ENCODE measurements around the gene HSBP1L1. TPM values are rescaled to one million over a fixed set of nuclear protein-coding genes. Genes with fewer than 3 reads are reported as not detected.

The HSBP1L1 gene
- total RNA-seq, 4 donors from 2014 or later = 25.7 to 51.8 (median 39.6) TPM

DNA sequence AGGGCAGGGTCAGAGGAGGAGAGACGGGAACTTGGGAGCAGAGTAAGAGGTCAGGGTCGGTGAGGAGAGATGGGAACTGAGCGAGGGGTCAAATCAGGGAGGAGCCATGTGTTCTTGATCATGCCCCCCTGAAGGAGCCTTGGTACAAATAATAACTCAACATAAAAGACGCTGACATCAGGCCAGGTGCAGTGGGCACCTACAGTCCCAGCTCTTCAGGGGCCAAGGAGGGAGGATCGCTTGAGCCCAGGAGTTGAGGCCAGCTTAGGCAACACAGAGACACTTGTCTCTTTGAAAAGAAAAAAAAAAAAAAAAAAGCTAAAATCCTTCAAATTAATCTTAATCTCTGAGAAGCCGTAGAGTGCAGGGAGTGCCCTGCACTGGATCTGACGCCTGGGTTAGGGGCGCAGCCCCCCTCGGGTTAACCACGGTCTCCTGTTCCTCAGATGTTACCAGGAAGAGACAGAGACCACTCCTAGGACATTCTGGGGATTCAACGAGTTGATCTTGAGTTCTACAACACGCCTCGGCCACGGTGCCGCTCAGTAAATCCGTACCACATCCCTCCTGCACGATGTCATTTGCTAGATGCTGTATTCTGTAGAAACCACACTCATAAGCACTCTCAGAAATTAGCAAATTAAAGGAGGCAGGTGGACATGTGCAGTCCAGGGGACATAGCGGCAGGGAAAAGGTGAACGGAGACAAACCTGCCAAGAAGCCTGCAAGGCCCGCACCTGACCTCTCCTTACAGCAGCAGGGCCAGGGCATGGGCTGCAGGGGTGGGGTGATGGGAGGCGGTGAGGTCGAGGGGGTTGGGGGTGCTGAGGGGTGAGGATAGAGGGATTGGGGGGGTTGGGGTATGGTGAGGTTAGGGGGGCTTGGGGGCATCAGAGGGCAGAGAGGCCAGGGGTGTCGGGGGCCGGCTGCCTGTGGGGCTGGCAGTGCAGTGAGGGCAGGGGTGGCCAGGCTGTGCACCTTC is 42.2 kb upstream of the HSBP1L1 start:
- intact Hi-C loops (cut with DNase I) = no loop called here

DNA sequence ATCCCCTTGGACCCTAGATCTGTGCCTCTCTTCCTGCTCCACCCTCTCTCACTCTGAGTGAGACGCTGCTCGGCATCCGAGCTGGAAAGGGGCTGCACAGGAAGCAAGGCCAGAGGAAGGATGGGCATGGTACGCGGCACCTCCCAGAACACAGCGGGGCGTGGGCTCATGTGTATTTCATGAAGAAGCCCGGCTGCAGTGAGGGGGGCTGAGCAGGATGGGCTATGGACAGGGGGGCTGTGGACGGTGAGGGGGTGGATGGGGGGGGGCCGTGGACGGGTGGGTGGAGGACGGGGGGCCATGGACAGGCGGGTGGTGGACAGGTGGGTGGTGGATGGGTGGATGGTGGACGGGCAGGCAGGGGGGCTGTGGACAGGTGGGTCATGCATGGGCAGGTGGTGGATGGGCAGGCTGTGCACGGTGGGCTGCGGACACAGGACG is 41.5 kb upstream of the HSBP1L1 start:
- H3K4me1 ChIP-seq = peaks cover 42 to 52% of the 10 kb centered on the region in 2 donors
- peaks cover 11 to 12% of the 10 kb centered on the region in 2 donors for H3K36me3 ChIP-seq
- TF ChIP-seq, protein P1, sequence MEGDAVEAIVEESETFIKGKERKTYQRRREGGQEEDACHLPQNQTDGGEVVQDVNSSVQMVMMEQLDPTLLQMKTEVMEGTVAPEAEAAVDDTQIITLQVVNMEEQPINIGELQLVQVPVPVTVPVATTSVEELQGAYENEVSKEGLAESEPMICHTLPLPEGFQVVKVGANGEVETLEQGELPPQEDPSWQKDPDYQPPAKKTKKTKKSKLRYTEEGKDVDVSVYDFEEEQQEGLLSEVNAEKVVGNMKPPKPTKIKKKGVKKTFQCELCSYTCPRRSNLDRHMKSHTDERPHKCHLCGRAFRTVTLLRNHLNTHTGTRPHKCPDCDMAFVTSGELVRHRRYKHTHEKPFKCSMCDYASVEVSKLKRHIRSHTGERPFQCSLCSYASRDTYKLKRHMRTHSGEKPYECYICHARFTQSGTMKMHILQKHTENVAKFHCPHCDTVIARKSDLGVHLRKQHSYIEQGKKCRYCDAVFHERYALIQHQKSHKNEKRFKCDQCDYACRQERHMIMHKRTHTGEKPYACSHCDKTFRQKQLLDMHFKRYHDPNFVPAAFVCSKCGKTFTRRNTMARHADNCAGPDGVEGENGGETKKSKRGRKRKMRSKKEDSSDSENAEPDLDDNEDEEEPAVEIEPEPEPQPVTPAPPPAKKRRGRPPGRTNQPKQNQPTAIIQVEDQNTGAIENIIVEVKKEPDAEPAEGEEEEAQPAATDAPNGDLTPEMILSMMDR (IDR thresholded peaks at IDR 0.05) = no peak
- TF ChIP-seq POLR2A (IDR thresholded peaks at IDR 0.05) = no peak
- peak overlapping the region in 1 of 3 donors; percentile 97 for H3K27ac ChIP-seq
- intact Hi-C loops (cut with DNase I) = no loop called here
- H3K4me3 ChIP-seq (replicated peaks in 1 of 3) = no peak overlapping the region
- H3K9me3 ChIP-seq = no peaks in the 10 kb centered on the region
- no peaks in the 10 kb centered on the region for H3K27me3 ChIP-seq
- DNase-seq = peak in 1 of 2 donors; percentile 2
- WGBS, 2 donors = 86 to 88% methylated on average over 15 to 17 of the region's 17 CpGs

More for the DNA sequence above, 42.2 kb upstream of the HSBP1L1 start:
- H3K27ac ChIP-seq = peak overlapping the region in 1 of 3 donors; percentile 26
- WGBS, 2 donors = 95 to 97% methylated on average over 24 of the region's 24 CpGs
- H3K27me3 ChIP-seq = no peaks in the 10 kb centered on the region
- TF ChIP-seq POLR2A (IDR thresholded peaks at IDR 0.05) = no peak
- no peaks in the 10 kb centered on the region for H3K9me3 ChIP-seq
- H3K4me1 ChIP-seq = peaks cover 35 to 45% of the 10 kb centered on the region in 2 donors
- no peak overlapping the region for H3K4me3 ChIP-seq (replicated peaks in 1 of 3)
- peaks cover 12 to 16% of the 10 kb centered on the region in 2 donors for H3K36me3 ChIP-seq
- peak in 1 of 2 donors; percentile 1 for DNase-seq

DNA sequence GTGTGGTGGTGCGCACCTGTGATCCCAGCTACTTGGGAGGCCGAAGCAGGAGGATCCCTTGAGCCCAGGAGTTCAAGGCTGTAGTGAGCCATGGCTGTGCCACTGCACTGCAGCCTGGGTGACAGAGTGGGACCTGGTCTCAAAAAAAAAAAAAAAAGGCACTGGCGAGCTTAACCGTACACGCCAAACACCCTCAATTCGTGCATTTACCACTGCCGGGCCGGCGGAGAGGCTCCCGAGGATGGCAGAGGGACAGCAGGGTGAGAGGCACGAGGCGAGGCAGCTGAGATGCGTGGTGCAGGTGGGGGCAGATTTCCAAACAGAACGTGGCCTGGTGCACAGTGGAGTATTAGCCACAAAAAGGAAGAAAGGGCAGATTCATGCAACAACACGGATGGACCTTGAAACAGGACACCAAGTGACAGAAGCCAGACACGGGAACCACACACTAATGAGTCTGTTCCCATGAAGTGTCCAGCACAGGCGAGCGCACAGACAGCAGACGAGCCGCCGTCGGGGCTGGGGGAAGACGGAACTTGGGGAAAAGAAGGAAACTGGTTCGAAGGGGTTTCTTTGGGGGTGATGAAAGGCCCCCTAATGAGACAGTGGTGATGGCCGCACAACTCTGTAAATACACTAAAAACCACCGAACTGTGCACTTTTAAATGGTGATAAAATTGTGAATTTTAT is 40.4 kb upstream of the HSBP1L1 start:
- Histone ChIP-seq H3K27me3 (no peaks in the 10 kb centered on the region), H3K36me3 (peaks cover 1 to 2% of the 10 kb centered on the region in 2 donors), H3K9me3 (no peaks in the 10 kb centered on the region), H3K27ac (peak overlapping the region; percentile 80 to 97 (median 92)), H3K4me1 (peaks cover 52 to 63% of the 10 kb centered on the region in 2 donors), H3K4me3 (replicated peaks in 1 of 3) (no peak overlapping the region)
- intact Hi-C loops (cut with DNase I) = no loop called here
- peak in 1 of 2 donors; percentile 3 for DNase-seq
- WGBS, 2 donors = 92 to 95% methylated on average over 26 of the region's 26 CpGs
- no peak for TF ChIP-seq POLR2A (IDR thresholded peaks at IDR 0.05)
- TF ChIP-seq, protein P1 (IDR thresholded peaks at IDR 0.05) = no peak

DNA sequence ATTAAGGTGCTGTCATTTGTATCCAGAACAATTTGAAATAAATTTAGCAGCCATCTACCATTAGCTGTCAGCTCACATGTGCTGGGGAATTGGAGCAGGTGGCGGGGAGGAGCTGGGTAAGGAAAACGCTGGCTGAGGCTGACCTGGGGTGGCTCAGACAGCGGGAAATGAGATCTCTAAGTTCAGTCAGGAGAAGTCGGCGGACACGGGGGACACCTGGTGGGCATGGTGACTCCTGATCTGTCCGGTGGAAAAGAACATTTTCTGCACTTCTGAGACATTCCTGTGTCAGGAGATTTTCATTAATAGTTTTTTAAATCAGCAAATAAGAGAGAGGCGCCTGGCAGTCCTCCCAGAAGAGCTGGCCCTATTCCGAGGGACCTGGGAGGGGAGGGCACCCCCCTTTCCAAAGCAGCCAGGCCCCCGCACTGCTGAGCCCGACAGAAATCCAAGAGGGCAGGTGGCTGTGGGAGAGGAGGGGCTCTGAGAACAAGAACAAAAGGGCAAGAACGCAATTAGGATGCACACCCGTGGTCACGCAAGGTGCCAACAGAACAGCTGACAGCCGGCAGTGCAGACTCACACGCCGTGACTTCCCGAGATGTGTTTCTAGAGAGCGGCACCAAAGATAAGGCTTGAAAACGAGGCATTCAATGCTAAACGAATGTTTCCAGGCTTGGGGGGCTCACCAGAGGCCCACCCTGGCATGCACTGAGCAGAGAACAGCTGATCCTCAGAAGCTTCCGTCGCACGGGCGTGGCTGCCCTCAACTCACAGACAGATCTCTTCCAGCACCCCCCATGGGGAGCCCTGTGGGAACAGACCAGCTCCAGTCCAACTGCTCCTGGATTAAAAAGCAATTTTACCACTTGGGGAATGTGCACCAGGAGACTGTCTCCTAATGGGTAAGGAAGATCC is 39.4 kb upstream of the HSBP1L1 start:
- intact Hi-C loops (cut with DNase I) = no loop called here
- no peak overlapping the region for H3K4me3 ChIP-seq (replicated peaks in 1 of 3)
- H3K27ac ChIP-seq = peak overlapping the region; percentile 80 to 97 (median 92)
- no peaks in the 10 kb centered on the region for H3K36me3 ChIP-seq
- no peaks in the 10 kb centered on the region for H3K9me3 ChIP-seq
- DNase-seq = peak; percentile 83 to 84
- TF ChIP-seq POLR2A (IDR thresholded peaks at IDR 0.05) = peak in 1 of 2 donors; percentile 31
- TF ChIP-seq, protein P1 (IDR thresholded peaks at IDR 0.05) = peak in 4 of 6 experiments; percentile 37 to 57 (median 49)
- WGBS, 2 donors = 56 to 57% methylated on average over 21 to 25 of the region's 25 CpGs
- peaks cover 55 to 64% of the 10 kb centered on the region in 2 donors for H3K4me1 ChIP-seq
- no peaks in the 10 kb centered on the region for H3K27me3 ChIP-seq

All from thyroid gland (tissue), 4 donors.